ENCODE data around the gene ANKS3.
A peak's percentile ranks its signal among the peaks of the same experiment; 100 is the strongest.

The ANKS3 gene

DNA sequence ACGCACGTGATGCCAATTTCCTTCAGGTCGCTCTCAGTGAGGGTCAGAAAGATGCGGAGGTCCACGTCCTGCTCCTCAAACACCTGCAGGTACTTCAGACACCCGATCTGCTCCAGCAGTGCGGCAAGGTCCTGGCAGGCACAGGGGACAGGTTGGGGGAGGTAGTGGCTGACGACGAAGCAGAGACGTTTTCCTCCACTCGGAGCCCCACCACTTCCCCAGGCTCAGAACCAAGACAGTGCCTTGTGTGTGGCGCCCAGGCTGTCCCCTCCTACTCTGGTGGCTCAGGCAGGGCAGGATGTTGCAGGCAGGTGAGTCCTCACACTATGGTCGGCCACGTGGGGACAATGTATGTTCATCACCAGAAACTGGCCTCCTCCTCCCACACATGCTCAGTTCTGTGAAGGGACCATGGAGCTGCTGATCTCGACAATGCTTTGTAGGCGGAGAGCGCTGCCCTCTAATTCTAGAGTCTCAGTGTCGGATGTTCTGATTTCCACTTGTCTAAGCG, 35.0 kb downstream of the ANKS3 start:
- Histone ChIP-seq H3K9ac (no peak overlapping the region), H3K36me3 (peaks cover 67 to 94% (median 88%) of the 10 kb centered on the region in 11 experiments)

DNA sequence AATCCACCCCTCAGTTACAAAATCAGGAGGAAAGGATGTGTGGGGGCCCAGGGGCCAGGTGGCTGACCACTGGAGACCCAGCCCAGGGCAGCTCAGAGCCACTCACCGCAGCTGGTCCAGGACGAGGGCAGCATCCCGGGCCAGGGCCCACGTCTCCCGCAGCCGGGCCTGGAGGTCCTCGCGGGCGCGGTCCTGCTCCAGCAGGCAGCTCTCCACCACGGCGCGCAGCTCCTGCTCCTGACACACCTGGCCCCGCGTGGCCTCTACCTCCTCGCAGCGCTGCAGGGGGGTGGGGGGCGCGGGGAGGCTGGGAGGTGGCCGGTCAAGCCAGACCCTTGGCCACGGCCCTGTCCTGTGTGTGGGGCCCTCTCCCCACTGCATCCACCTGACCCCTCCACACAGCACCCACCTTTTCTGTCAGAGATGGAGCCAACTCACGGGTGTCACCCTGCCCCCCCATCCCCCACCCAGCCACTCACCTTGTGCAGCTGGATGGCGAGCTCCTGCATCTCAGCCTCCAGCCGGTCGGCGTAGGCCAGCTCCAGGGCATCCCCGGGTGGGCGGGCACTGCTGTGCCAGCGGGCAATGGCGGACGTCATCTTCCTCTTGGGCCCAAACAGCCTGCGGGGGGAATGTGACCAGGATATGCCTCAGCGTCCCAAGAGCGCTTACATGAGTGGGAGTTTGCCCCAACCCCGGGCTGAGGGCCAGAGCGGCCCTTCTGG, 35.6 kb downstream of the ANKS3 start:
- H3K27me3 ChIP-seq: no peaks in the 10 kb centered on the region
- 0 out of 22 replicates have a peak overlapping the region, but pooled peaks of 1 of the 11 experiments have one; percentile 9 for H3K9ac ChIP-seq
- H3K4me3 ChIP-seq: no peak overlapping the region
- peaks cover 9 to 22% (median 17%) of the 10 kb centered on the region in 10 experiments for H3K4me1 ChIP-seq
- no peak overlapping the region for H3K4me2 ChIP-seq
- no peaks in the 10 kb centered on the region for H3K9me3 ChIP-seq (replicated peaks in 1 of 11)
- H3K36me3 ChIP-seq: peaks cover 63 to 88% (median 82%) of the 10 kb centered on the region in 11 experiments
- peaks cover 5 to 58% (median 39%) of the 10 kb centered on the region in 11 experiments; a peak in 20 of 22 replicates for H4K20me1 ChIP-seq
- no peak for TF ChIP-seq Cebpa-rat (IDR thresholded peaks at IDR 0.05)
- H3K27ac ChIP-seq: no peak overlapping the region

More for the DNA sequence above, 35.0 kb downstream of the ANKS3 start:
- Histone ChIP-seq H3K9me3 (replicated peaks in 1 of 11) (no peaks in the 10 kb centered on the region), H3K27ac (no peak overlapping the region), H3K4me3 (no peak overlapping the region), H4K20me1 (peaks cover 5 to 58% (median 38%) of the 10 kb centered on the region in 11 experiments; a peak in 20 of 22 replicates), H3K4me1 (peaks cover 9 to 27% (median 17%) of the 10 kb centered on the region in 10 experiments), H3K27me3 (no peaks in the 10 kb centered on the region), H3K4me2 (no peak overlapping the region)
- TF ChIP-seq Cebpa-rat (IDR thresholded peaks at IDR 0.05): no peak

DNA sequence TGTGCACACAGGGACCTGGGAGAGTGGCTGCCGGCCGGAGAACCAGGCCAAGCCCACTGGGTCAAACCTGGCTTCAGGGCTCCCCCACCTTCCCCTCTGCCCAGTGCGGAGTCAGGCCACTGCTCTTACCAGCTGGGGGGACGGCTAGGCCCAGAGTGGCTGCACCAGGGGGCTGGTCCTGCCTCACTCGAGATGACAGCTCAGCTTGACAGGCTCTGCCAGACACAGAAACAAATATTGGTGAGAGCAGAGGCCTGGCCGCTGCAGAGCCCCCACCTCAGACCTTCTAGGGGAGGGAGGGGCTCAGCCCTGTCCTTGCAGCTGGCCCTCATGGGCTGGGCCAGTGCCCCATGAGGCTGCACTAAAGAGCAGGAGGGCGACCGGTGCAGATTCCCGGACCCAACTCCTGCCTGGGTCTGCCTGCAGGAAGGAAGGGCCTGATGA, 36.2 kb downstream of the ANKS3 start:
- no peak for TF ChIP-seq Cebpa-rat (IDR thresholded peaks at IDR 0.05)
- H3K9me3 ChIP-seq (replicated peaks in 1 of 11): no peaks in the 10 kb centered on the region
- peaks cover 5 to 59% (median 39%) of the 10 kb centered on the region in 11 experiments; a peak in 20 of 22 replicates for H4K20me1 ChIP-seq
- H3K4me3 ChIP-seq: no peak overlapping the region
- H3K27ac ChIP-seq: no peak overlapping the region
- H3K27me3 ChIP-seq: no peaks in the 10 kb centered on the region
- H3K36me3 ChIP-seq: peaks cover 63 to 82% (median 80%) of the 10 kb centered on the region in 11 experiments
- H3K9ac ChIP-seq: 0 out of 22 replicates have a peak overlapping the region, but pooled peaks of 1 of the 11 experiments have one; percentile 9
- H3K4me2 ChIP-seq: no peak overlapping the region
- H3K4me1 ChIP-seq: peaks cover 13 to 26% (median 21%) of the 10 kb centered on the region in 10 experiments

DNA sequence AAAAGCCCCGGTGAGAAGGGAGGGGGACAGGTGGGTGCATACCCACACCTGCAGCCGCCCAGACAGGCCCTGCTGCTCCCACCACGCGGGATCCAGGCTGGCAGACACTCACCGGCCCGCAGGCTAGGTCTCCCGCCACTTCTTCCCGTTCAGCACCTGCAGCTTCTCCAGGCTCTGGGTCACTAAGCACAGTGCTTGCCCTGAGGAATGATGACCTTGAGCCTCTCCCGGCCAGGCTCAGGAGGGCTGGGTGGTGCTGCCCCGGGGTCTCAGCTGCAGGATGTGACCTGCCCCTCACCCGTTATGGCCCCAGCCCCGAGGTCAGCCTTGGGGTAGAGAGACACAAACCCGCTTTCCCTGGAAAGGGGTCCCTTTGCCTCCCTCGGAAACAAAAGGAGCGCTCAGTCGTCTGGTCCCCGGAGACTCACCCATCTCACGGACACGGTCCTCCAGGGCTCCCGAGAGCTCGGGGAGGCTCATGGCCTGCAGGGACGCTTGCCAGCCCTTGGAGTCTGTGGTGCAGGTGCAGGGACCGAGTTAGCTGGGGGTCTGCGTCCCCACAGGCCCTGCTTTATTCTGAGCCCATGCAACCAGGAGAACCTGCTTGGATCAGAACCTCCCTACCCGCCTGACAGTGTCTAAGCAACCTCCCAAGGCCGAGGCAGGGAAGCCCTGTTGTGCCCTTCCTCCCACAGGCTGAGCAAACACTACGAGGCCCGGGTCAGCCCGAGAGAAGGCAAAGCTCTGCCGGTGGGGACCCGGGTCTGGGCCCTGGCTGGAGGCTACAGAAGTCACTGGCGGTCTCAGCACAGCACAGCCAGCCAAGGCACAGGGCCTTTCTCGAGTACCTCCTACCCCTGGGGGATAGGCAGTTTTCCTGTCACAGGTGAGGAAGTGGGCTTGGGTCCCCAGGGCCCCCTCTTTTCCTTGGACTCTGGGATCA, 36.9 kb downstream of the ANKS3 start:
- Histone ChIP-seq H3K27ac (no peak overlapping the region), H3K4me2 (no peak overlapping the region), H3K4me1 (peaks cover 20 to 33% (median 28%) of the 10 kb centered on the region in 10 experiments), H3K4me3 (no peak overlapping the region), H3K9me3 (replicated peaks in 1 of 11) (no peaks in the 10 kb centered on the region), H3K9ac (0 out of 22 replicates have a peak overlapping the region, but pooled peaks of 2 of the 11 experiments have one; percentile 9 to 13), H3K27me3 (no peaks in the 10 kb centered on the region), H4K20me1 (peaks cover 5 to 66% (median 39%) of the 10 kb centered on the region in 11 experiments; a peak in 21 of 22 replicates), H3K36me3 (peaks cover 61 to 75% (median 73%) of the 10 kb centered on the region in 11 experiments)
- no peak for TF ChIP-seq Cebpa-rat (IDR thresholded peaks at IDR 0.05)

DNA sequence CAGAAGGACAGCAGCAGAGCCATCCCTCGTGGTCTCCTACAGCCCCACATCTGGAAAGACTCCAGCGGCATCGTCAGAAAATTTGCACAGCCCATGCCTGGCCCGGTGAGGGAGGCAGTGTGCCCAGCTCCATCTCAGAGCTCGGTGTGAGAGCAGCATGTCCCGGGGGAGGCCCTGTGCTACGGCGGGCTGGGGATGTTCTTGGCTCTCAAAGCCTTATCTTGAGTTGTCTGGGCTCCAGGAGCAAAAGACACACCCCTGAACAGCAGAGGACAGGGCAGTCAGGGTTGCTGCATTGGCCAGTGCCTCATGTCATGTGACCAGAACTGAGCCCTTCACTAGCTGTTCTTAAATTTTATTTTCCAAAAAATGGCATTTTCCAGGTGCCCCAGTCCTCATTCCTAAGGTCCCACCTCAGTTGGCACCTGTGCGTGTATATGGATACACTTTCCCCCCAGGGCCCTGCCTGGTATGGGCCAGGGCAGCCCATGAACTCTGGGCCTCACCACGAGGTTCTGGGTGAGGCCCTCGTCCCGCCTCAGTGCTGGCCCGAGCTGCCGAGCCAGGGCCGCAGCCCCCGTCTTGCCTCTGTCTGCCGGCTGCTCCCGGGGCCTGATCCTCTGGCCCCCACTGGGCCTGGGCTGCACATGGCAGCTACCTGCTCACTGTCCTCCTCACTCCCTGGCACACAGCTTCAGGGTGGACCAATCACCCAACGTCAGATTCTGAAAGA, 37.7 kb downstream of the ANKS3 start:
- H3K36me3 ChIP-seq: peaks cover 53 to 67% (median 64%) of the 10 kb centered on the region in 11 experiments
- H3K4me2 ChIP-seq: peak overlapping the region in 8 of 11 experiments; percentile 21 to 97 (median 88); a peak in 9 of 22 replicates
- H3K27me3 ChIP-seq: no peaks in the 10 kb centered on the region
- H4K20me1 ChIP-seq: peaks cover 8 to 74% (median 39%) of the 10 kb centered on the region in 11 experiments; a peak in 21 of 22 replicates
- no peak overlapping the region for H3K4me3 ChIP-seq
- H3K9ac ChIP-seq: peak overlapping the region in 6 of 11 experiments; percentile 8 to 91 (median 89); a peak in 7 of 22 replicates
- H3K27ac ChIP-seq: no peak overlapping the region
- no peak for TF ChIP-seq Cebpa-rat (IDR thresholded peaks at IDR 0.05)
- peaks cover 28 to 42% (median 36%) of the 10 kb centered on the region in 10 experiments for H3K4me1 ChIP-seq
- H3K9me3 ChIP-seq (replicated peaks in 1 of 11): no peaks in the 10 kb centered on the region

DNA sequence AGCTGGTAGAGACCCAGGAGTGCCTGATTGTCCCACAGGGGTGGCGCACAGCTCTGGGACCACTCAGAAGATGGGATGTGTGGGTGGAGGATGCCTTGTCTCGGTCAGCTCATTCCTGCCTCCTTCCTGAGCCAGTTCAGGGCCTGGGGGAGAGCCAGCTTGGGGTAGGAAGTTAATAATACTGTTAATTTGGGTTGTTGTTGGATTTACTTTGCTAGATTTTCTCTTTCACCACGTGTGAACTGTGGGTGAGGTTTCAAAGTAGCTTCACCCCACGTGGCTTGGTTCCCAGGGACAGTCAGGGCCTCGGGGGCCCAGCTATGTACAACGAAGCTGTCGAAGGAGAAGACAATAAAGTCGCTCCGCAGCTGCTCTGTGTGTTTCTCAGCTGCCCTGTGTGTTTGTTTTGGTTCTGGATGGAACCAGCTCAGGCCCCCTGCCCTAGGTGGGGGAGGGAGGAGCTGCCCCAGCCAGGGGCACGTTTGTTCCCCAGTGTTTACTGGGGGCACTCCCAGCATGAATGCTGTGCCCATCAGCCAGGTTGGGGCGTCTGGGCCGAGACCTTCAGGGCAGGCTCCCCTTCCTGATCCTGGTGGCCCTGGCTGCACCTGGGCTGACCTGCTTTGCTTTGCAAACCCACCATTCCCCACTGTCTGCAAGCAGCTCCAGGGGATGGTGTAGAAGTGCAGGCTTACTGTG, 38.4 kb downstream of the ANKS3 start:
- Histone ChIP-seq H3K36me3 (peaks cover 46 to 60% (median 57%) of the 10 kb centered on the region in 11 experiments), H3K4me2 (peak overlapping the region; percentile 75 to 97 (median 89); a peak in 20 of 22 replicates), H3K9me3 (replicated peaks in 1 of 11) (no peaks in the 10 kb centered on the region), H3K9ac (peak overlapping the region in 8 of 11 experiments; percentile 86 to 93 (median 90); a peak in 15 of 22 replicates), H3K27ac (peak overlapping the region in 2 of 11 experiments; percentile 18 to 44; a peak in 1 of 22 replicates), H3K4me3 (peak overlapping the region in 6 of 10 experiments; percentile 86 to 99 (median 96); a peak in 6 of 20 replicates), H3K4me1 (peaks cover 34 to 48% (median 42%) of the 10 kb centered on the region in 10 experiments), H4K20me1 (peaks cover 13 to 77% (median 39%) of the 10 kb centered on the region in 11 experiments; a peak in 21 of 22 replicates), H3K27me3 (no peaks in the 10 kb centered on the region)
- no peak for TF ChIP-seq Cebpa-rat (IDR thresholded peaks at IDR 0.05)

DNA sequence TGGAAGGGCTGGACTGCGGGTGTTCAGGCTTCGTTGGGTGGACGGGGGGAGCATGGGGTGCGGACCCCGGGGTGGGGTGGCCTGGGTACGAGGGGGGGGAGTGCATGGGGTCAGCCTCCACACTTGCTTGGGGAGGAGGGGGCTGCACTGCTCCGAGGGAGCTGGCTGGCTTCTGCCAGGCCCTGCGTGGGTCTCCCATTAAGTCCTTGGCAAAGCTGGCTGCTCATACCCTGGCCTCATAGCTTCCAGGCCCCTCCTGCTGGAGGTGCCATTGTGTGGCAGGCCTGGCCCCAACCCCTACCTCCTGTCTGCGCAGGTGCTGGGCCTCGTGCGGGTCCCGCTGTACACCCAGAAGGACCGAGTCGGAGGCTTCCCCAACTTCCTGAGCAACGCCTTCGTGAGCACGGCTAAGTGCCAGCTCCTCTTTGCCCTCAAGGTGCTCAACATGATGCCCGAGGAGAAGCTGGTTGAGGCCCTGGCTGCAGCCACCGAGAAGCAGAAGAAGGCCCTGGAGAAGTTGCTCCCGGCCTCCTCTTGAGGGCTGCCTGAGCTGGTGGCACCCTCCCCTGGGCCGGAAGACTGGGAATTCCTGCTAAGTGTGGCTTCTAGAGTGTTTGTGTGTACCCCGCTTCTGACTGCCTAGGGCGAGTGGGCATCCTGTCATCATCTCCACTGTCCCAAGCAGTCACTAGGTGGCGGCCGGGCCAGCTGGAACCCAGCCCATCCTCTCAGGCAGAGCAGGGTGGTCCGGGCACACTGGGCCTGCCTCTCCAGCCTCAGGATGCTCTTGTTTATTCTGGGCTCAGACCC, 39.2 kb downstream of the ANKS3 start:
- Histone ChIP-seq H3K4me1 (peaks cover 41 to 55% (median 50%) of the 10 kb centered on the region in 10 experiments), H3K27ac (peak overlapping the region in 4 of 11 experiments; percentile 8 to 44 (median 22); a peak in 3 of 22 replicates)
- TF ChIP-seq Cebpa-rat (IDR thresholded peaks at IDR 0.05): no peak

More for the DNA sequence above, 39.2 kb downstream of the ANKS3 start:
- Histone ChIP-seq H3K4me2 (peak overlapping the region; percentile 75 to 97 (median 89)), H3K4me3 (peak overlapping the region; percentile 83 to 99 (median 94); a peak in 19 of 20 replicates), H4K20me1 (peaks cover 19 to 79% (median 42%) of the 10 kb centered on the region in 11 experiments; a peak in 21 of 22 replicates), H3K36me3 (peaks cover 39 to 57% (median 51%) of the 10 kb centered on the region in 11 experiments), H3K9ac (peak overlapping the region; percentile 86 to 93 (median 88); a peak in 19 of 22 replicates), H3K9me3 (replicated peaks in 1 of 11) (no peaks in the 10 kb centered on the region), H3K27me3 (no peaks in the 10 kb centered on the region)

Measured in BLaER1 treated with 17β-estradiol and CSF1 and Interleukin-3, amounts not matched to agents 10 nM and 100 nM (cell line).